Caco-2 (cell line): ENCODE measurements around the gene TBXAS1. TPM values are rescaled to one million over a fixed set of nuclear protein-coding genes. Genes with fewer than 3 reads are reported as not detected.

ENCODE experiments used
- BruUV-seq: library from RNA; stranded (reverse); fragments of 400-500 nt; replicated peaks from 2 replicates; lab custom pipeline; 2021; lab: Mats Ljungman, UMichigan
- CTCF ChIA-PET: fragments of 300-600 bp; sonication (Branson Sonifier 250); formaldehyde crosslinking; loops from one replicate; lab custom pipeline; 2022; ENCODE audit warnings: antibody characterized with exemption; lab: Charles Lee
- POLR2A ChIA-PET: fragments of 300-600 bp; sonication (Branson Sonifier 250); formaldehyde crosslinking; loops from one replicate; lab custom pipeline; 2022; ENCODE audit warnings: antibody characterized with exemption; lab: Charles Lee
- DNase-seq, 2 experiments: peaks; one replicate each; pipeline versions ENCODE4 v3.0.0 to v3.0.0-alpha.2; 2020 to 2022
- H3K27me3 ChIP-seq: replicated peaks from 2 replicates; pipeline ENCODE4 v1.6.0; 2011; ENCODE audit warnings: low read length; ENCODE audit not compliant: control insufficient read depth, insufficient read depth
- H3K36me3 ChIP-seq: 2 replicates; pipeline ENCODE4 v1.5.1; 2011; ENCODE audit warnings: low read length; ENCODE audit not compliant: control insufficient read depth, insufficient read depth
- H3K4me1 ChIP-seq: fragments of 250-450 bp; sonication (Bioruptor Pico); 2 replicates; pipeline ENCODE4 v1.5.1; 2020; ENCODE audit warnings: mild to moderate bottlenecking
- H3K4me3 ChIP-seq: 2 replicates; pipeline ENCODE4 v1.5.1; 2011; ENCODE audit warnings: low read depth, mild to moderate bottlenecking, control low read depth, low read length
- H3K9me3 ChIP-seq: fragments of 250-450 bp; sonication (Bioruptor Pico); 2 replicates; pipeline ENCODE4 v1.5.1; 2020; ENCODE audit warnings: mild to moderate bottlenecking, moderate library complexity
- H3K27ac Mint-ChIP-seq: one replicate; pipeline ENCODE4 v1.8.0; 2022; ENCODE audit warnings: mixed read lengths; ENCODE audit not compliant: unreplicated experiment
- H3K27me3 Mint-ChIP-seq: one replicate; pipeline ENCODE4 v1.8.0; 2022; ENCODE audit warnings: mixed read lengths; ENCODE audit not compliant: insufficient read depth, unreplicated experiment
- H3K36me3 Mint-ChIP-seq: one replicate; pipeline ENCODE4 v1.8.0; 2022; ENCODE audit warnings: mild to moderate bottlenecking, mixed read lengths; ENCODE audit not compliant: insufficient read depth, unreplicated experiment
- H3K4me1 Mint-ChIP-seq: one replicate; pipeline ENCODE4 v1.8.0; 2022; ENCODE audit warnings: low read depth, mixed read lengths; ENCODE audit not compliant: unreplicated experiment
- H3K4me3 Mint-ChIP-seq: one replicate; pipeline ENCODE4 v1.8.0; 2022; ENCODE audit warnings: mild to moderate bottlenecking, moderate library complexity, mixed read lengths; ENCODE audit not compliant: unreplicated experiment
- H3K9me3 Mint-ChIP-seq: one replicate; pipeline ENCODE4 v1.8.0; 2022; ENCODE audit warnings: mixed read lengths; ENCODE audit not compliant: unreplicated experiment
- CTCF ChIP-seq, 2 experiments: fragments of 200-600 bp in 1 of 2; IDR thresholded peaks; 1 replicate in 1 of 2; 2 replicates in 1 of 2; pipeline versions ENCODE4 v1.5.1 to v1.8.0; 2011 to 2022; ENCODE audit warnings: antibody characterized with exemption in 1 of 2, control low read depth in 1 of 2, inconsistent platforms in 1 of 2, low read depth in 1 of 2, low read length in 1 of 2, mild to moderate bottlenecking in 1 of 2, moderate library complexity in 1 of 2; ENCODE audit not compliant: insufficient read depth in 1 of 2, severe bottlenecking in 1 of 2, unreplicated experiment in 1 of 2
- intact Hi-C: fragments of 100-400 bp; cut with micrococcal nuclease; formaldehyde crosslinking; loops from one replicate; pipeline ENCODE4 v1.10.0; 2022; ENCODE audit not compliant: unreplicated experiment
- total RNA-seq: library from RNA; stranded (reverse); gene quantifications from 2 replicates; pipeline ENCODE4 v1.2.3, GENCODE V29; 2022

The TBXAS1 gene
- total RNA-seq, 1 experiment from 2014 or later: 1.6 TPM

GRCh38 chr7:139984642-139985539, 155.8 kb downstream of the TBXAS1 start:
- Mint-ChIP-seq H3K27me3 (peaks cover 19% of the 10 kb centered on the region), H3K4me1 (no peaks in the 10 kb centered on the region), H3K9me3 (no peaks in the 10 kb centered on the region), H3K4me3 (no peak overlapping the region), H3K36me3 (no peaks in the 10 kb centered on the region), H3K27ac (no peak overlapping the region)
- POLR2A ChIA-PET: no interaction called here
- no peaks in the 10 kb centered on the region for H3K27me3 ChIP-seq
- H3K9me3 ChIP-seq: no peaks in the 10 kb centered on the region
- no peaks in the 10 kb centered on the region for H3K4me1 ChIP-seq
- no peak overlapping the region for H3K4me3 ChIP-seq
- peak in 1 of 2 experiments; percentile 12 for DNase-seq
- no peaks in the 10 kb centered on the region for H3K36me3 ChIP-seq
- no peak for TF ChIP-seq CTCF (IDR thresholded peaks at IDR 0.05; ENCODE audit: insufficient read depth in 1 of 2, low read depth in 1 of 2, low read length in 1 of 2, severe bottlenecking in 1 of 2, unreplicated experiment in 1 of 2)
- BruUV-seq: no TSS peak
- CTCF ChIA-PET: no interaction called here
- intact Hi-C loops: no loop called here

- no peak overlapping the region for H3K4me3 ChIP-seq
- no peak overlapping the region for H3K27ac Mint-ChIP-seq
- POLR2A ChIA-PET: no interaction called here
- intact Hi-C loops: no loop called here
- H3K27me3 Mint-ChIP-seq: peaks cover 19% of the 10 kb centered on the region
- H3K27me3 ChIP-seq: no peaks in the 10 kb centered on the region
- no peak overlapping the region for H3K4me3 Mint-ChIP-seq
- CTCF ChIA-PET: no interaction called here
- DNase-seq: peak in 1 of 2 experiments; percentile 24
- no peaks in the 10 kb centered on the region for H3K4me1 ChIP-seq
- no peaks in the 10 kb centered on the region for H3K36me3 Mint-ChIP-seq
- no peaks in the 10 kb centered on the region for H3K9me3 ChIP-seq
- no peaks in the 10 kb centered on the region for H3K9me3 Mint-ChIP-seq
- H3K4me1 Mint-ChIP-seq: no peaks in the 10 kb centered on the region
- no TSS peak for BruUV-seq
- TF ChIP-seq CTCF (IDR thresholded peaks at IDR 0.05; ENCODE audit: insufficient read depth in 1 of 2, low read depth in 1 of 2, low read length in 1 of 2, severe bottlenecking in 1 of 2, unreplicated experiment in 1 of 2): no peak
- no peaks in the 10 kb centered on the region for H3K36me3 ChIP-seq
Observed at GRCh38 chr7:139985811-139986210, 156.7 kb downstream of the TBXAS1 start.

GRCh38 chr7:139987691-139988516, 158.8 kb downstream of the TBXAS1 start:
- CTCF ChIA-PET: interaction anchor here (0.9 kb wide), 2 partner anchors 15 to 369 kb away, joined by 3 to 4 read pairs; no protein-coding TSS in a partner anchor
- peaks cover 19% of the 10 kb centered on the region for H3K27me3 Mint-ChIP-seq
- BruUV-seq: no TSS peak

More at GRCh38 chr7:139987691-139988516, 158.8 kb downstream of the TBXAS1 start:
- Histone ChIP-seq H3K4me3 (no peak overlapping the region), H3K36me3 (no peaks in the 10 kb centered on the region), H3K4me1 (no peaks in the 10 kb centered on the region), H3K9me3 (no peaks in the 10 kb centered on the region), H3K27me3 (no peaks in the 10 kb centered on the region)
- H3K4me1 Mint-ChIP-seq: no peaks in the 10 kb centered on the region
- no peak overlapping the region for H3K27ac Mint-ChIP-seq
- POLR2A ChIA-PET: no interaction called here
- H3K9me3 Mint-ChIP-seq: no peaks in the 10 kb centered on the region
- H3K36me3 Mint-ChIP-seq: no peaks in the 10 kb centered on the region
- no peak for TF ChIP-seq CTCF (IDR thresholded peaks at IDR 0.05; ENCODE audit: insufficient read depth in 1 of 2, low read depth in 1 of 2, low read length in 1 of 2, severe bottlenecking in 1 of 2, unreplicated experiment in 1 of 2)
- no peak overlapping the region for H3K4me3 Mint-ChIP-seq
- intact Hi-C loops: no loop called here
- no peak for DNase-seq
